Heart right ventricle (tissue), 16 donors: ENCODE data around the gene IRX4. TPM values are rescaled to one million over a fixed set of nuclear protein-coding genes. Genes with fewer than 3 reads are reported as not detected.

Experiments used
- ATAC-seq, 8 donors: fragments of 200-7000 bp; cut with Tn5 transposase; one replicate each; pipeline ENCODE4 v1.9.1; 2020; ENCODE audit warnings: mild to moderate bottlenecking in 8 of 8, moderate library complexity in 8 of 8, moderate number of reproducible peaks in 1 of 8
- DNase-seq, 2 donors: peaks; one replicate each; pipeline ENCODE4 v3.0.0-alpha.2; 2020
- H3K27ac ChIP-seq, 10 donors: fragments of 200-600 bp; sonication (generic) in 2 of 10; one replicate each; pipeline versions ENCODE4 v1.5.0 to v1.8.0; 2020 to 2022; ENCODE audit warnings: mild to moderate bottlenecking in 3 of 10
- H3K27me3 ChIP-seq, 7 donors: fragments of 200-600 bp; one replicate each; pipeline ENCODE4 v1.8.0; 2021 to 2022; ENCODE audit warnings: mild to moderate bottlenecking in 2 of 7
- H3K36me3 ChIP-seq, 9 donors: fragments of 200-600 bp; sonication (generic) in 1 of 9; one replicate each; pipeline versions ENCODE4 v1.5.0 to v1.8.0; 2020 to 2022; ENCODE audit warnings: mild to moderate bottlenecking in 2 of 9
- H3K4me1 ChIP-seq, 9 donors: fragments of 200-600 bp; sonication (generic) in 1 of 9; one replicate each; pipeline versions ENCODE4 v1.5.0 to v1.8.0; 2020 to 2022; ENCODE audit warnings: mild to moderate bottlenecking in 4 of 9
- H3K4me3 ChIP-seq, 10 donors: fragments of 200-600 bp; sonication (generic) in 2 of 10; one replicate each; pipeline versions ENCODE4 v1.5.0 to v1.8.0; 2020 to 2022; ENCODE audit warnings: mild to moderate bottlenecking in 7 of 10, moderate library complexity in 2 of 10
- H3K9me3 ChIP-seq, 11 donors: fragments of 200-600 bp in 10 of 11; sonication (generic) in 2 of 11; one replicate each; pipeline versions ENCODE4 v1.5.0 to v1.8.0; 2013 to 2022; ENCODE audit warnings: mild to moderate bottlenecking in 2 of 11, control low read depth in 1 of 11, moderate library complexity in 1 of 11
- WGBS, 2 donors: extraction: QIAGEN DNeasy Blood & Tissue Kit; methylation state at CpG; one replicate each; pipeline ENCODE4 v1.1.7; 2013; ENCODE audit warnings: inconsistent platforms in 1 of 2; 5-methylcytosine and 5-hydroxymethylcytosine counted together
- intact Hi-C, 10 donors: fragments of 100-400 bp; cut with DNase I; formaldehyde crosslinking; loops; one replicate each; pipeline versions ENCODE4 v1.11.1 to v1.14.2; 2022
- polyA plus RNA-seq, 2 donors: library from polyadenylated mRNA; stranded (reverse); fragments of 200-250 nt; gene quantifications; one replicate each; pipeline ENCODE4 v1.2.3, GENCODE V29; 2013
- total RNA-seq, 10 donors: library from RNA; stranded (reverse); fragmentation: NEBNext Ultra II Directional in 3 of 10; extraction: Animal tissue kit (Norgen Biotek cat#: 25700) in 3 of 10; gene quantifications; one replicate each; pipeline versions ENCODE4 v1.2.1 to v1.2.4, GENCODE V29; 2021 to 2023
- TF ChIP-seq, protein P1 (sequence below), 9 donors: fragments of 200-600 bp; sonication (generic) in 2 of 9; IDR thresholded peaks; one replicate each; pipeline versions ENCODE4 v1.5.0 to v1.8.0; 2021 to 2022; ENCODE audit warnings: antibody characterized with exemption in 9 of 9, mild to moderate bottlenecking in 5 of 9, moderate library complexity in 1 of 9
- donor health status: Arrhythmogenic right ventricular cardiomyopathy.
- donor health status: ischemic (EF 13 %, LVEDD 7.1; RV severe dilation, severe dysfunction).
- donor health status: healthy with polysubstance abuse.
- donor health status: DM: no; HTN: yes; CAD: no.
- donor health status: DM: no; HTN: no; CAD: no.
- donor health status: ischemic (EF 25% LVEDD 6.9; RV normal size, moderate dysfunction).
- donor health status: ischemic (EF 25% LVEDD 5.7; RV mildly dilated, moderate dysfunction).
- donor health status: healthy.
- donor health status: DM: yes; HTN: yes; CAD: no.
- donor health status: Ischemic cardiomyopathy.
- donor health status: ischemic (EF 35%, LVEDD 5.7; RV mildly dilated, moderate dysfunction).
- donor health status: nonischemic (EF 11% LVEDD 7.7; RV severe dilation, severe dysfunction).
- donor health status: DM: yes; HTN: yes; CAD: no.
- donor health status: PGD.
- donor health status: ischemic (EF 29% LVEDD 5.4; RV normal size, mild dysfunction).
- donor health status: nonischemic (EF 23%, LVEDD 6.1; RV moderate dilation, normal function).

Gene IRX4
- total and polyA plus RNA-seq, 12 donors = 6.1 to 19.1 (median 11.2) TPM

DNA sequence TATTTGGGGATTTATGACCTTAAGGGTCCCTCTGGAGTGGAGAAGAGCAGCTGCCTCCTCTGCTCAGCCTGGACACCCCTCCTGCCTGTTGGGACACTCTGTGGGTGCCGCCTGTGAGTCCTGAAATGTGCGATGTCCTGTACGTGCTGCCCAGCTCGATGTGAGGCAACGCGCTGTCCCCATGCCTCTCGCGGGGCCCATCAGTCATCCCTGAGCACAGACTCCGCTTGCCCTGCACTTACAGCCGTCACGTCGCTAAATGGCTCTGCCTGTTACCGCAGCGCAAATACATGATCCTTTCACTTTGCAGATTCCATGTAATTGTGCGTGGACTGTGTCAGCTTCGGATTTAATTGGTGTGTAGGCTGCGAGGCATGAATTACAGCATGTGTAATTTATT is 27.1 kb downstream of the IRX4 start:
- peaks cover 0 to 61% (median 44%) of the 10 kb centered on the region in 7 donors for H3K27me3 ChIP-seq
- H3K4me1 ChIP-seq = peaks cover 0 to 3% (median under 1%) of the 10 kb centered on the region in 9 donors
- TF ChIP-seq, protein P1, sequence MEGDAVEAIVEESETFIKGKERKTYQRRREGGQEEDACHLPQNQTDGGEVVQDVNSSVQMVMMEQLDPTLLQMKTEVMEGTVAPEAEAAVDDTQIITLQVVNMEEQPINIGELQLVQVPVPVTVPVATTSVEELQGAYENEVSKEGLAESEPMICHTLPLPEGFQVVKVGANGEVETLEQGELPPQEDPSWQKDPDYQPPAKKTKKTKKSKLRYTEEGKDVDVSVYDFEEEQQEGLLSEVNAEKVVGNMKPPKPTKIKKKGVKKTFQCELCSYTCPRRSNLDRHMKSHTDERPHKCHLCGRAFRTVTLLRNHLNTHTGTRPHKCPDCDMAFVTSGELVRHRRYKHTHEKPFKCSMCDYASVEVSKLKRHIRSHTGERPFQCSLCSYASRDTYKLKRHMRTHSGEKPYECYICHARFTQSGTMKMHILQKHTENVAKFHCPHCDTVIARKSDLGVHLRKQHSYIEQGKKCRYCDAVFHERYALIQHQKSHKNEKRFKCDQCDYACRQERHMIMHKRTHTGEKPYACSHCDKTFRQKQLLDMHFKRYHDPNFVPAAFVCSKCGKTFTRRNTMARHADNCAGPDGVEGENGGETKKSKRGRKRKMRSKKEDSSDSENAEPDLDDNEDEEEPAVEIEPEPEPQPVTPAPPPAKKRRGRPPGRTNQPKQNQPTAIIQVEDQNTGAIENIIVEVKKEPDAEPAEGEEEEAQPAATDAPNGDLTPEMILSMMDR (IDR thresholded peaks at IDR 0.05) = no peak
- no peak for DNase-seq
- H3K36me3 ChIP-seq = no peaks in the 10 kb centered on the region
- WGBS, 2 donors = 83 to 90% methylated on average over 17 of the region's 17 CpGs
- intact Hi-C loops = no loop called here
- H3K9me3 ChIP-seq = no peaks in the 10 kb centered on the region
- ATAC-seq = no peak
- H3K4me3 ChIP-seq = no peak overlapping the region
- H3K27ac ChIP-seq = no peak overlapping the region

DNA sequence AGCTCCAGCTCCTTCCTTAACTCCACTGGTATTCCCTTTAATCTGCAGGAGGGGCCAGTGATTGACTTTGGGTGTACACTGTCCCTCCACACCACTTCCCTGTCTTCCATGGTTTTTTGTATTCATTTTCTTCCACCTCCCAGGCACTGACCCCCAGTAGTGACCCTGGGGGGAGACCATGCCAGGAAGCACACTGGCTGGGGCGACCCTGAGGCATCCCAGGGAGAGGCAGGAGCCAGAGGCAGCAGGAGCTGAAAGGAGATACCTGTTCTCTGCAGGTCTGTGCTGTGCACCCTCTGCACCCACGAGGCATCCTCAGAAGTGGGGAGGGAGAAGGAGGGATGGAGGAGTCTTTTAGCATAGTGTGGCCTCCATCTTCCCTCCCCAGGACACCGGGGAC is 27.6 kb downstream of the IRX4 start:
- Histone ChIP-seq H3K4me3 (no peak overlapping the region), H3K27me3 (peaks cover 0 to 67% (median 46%) of the 10 kb centered on the region in 7 donors), H3K36me3 (no peaks in the 10 kb centered on the region), H3K27ac (no peak overlapping the region), H3K9me3 (no peaks in the 10 kb centered on the region), H3K4me1 (no peaks in the 10 kb centered on the region)
- no peak for DNase-seq
- WGBS, 2 donors = 53 to 57% methylated on average over 3 of the region's 3 CpGs
- intact Hi-C loops = no loop called here
- TF ChIP-seq, protein P1 (IDR thresholded peaks at IDR 0.05) = no peak
- ATAC-seq = no peak

DNA sequence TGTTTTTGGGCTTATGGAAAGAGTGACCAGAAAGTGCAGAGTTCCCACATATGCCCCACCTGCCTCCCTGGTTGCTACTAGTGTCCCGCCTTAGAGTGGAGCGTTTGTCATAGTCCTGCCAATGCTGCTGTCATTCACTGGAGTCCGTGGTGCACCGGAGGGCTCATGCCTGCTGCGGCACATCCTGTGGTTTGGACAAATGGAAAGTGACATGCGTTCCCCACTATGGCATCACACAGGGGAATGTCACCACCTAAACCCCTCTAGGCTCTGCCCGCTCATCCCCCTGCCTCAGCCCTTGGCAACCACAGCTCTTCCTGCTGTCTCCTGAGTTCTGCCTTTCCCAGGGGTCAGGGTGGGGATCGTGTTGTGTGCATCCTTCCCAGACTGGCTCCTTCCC is 29.2 kb downstream of the IRX4 start:
- DNase-seq (no peak), ATAC-seq (no peak)
- TF ChIP-seq, protein P1 (IDR thresholded peaks at IDR 0.05) = no peak
- Histone ChIP-seq H3K27ac (no peak overlapping the region), H3K9me3 (no peaks in the 10 kb centered on the region), H3K4me1 (no peaks in the 10 kb centered on the region), H3K4me3 (no peak overlapping the region), H3K27me3 (peaks cover 0 to 81% (median 50%) of the 10 kb centered on the region in 7 donors), H3K36me3 (no peaks in the 10 kb centered on the region)
- intact Hi-C loops = no loop called here
- WGBS, 2 donors = 72 to 82% methylated on average over 8 of the region's 8 CpGs

DNA sequence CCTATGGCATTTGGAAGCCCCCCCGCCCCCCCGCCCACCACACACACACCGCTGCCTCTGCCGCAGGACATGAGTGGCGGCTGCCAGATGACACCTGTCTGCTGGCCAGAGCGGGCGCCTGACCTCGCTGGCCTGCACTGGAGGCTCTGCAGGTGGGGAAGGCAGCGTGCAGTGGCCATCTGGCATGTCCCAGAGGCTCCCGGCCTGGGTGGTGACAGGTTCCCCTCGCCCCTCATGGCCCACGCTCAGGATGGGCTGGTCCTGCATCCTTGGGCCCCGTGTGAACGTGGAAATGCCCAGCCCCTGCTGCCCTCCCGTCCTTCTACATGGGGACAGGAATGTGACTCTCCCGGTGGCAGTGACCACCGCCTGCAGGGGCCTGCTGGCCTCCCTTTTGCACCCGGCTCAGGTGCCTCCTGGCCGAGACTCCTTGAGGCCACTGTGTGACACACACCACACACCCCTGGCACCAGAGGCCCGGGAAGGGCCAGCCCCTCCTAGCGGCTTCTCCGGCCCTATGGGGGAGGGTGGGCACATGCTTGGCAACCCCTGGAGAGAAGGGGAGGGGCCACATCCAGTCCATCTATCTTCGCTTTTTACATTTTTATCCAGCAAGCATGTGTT is 30.3 kb downstream of the IRX4 start:
- H3K9me3 ChIP-seq = no peaks in the 10 kb centered on the region
- ATAC-seq = peak in 4 of 8 donors; percentile 31 to 41 (median 36)
- H3K4me1 ChIP-seq = no peaks in the 10 kb centered on the region
- peaks cover 0 to 81% (median 56%) of the 10 kb centered on the region in 7 donors for H3K27me3 ChIP-seq
- no peak for DNase-seq
- no peak overlapping the region for H3K27ac ChIP-seq
- H3K4me3 ChIP-seq = no peak overlapping the region
- 44% methylated on average over 23 of the region's 23 CpGs for WGBS, 2 donors
- TF ChIP-seq, protein P1 (IDR thresholded peaks at IDR 0.05) = no peak
- intact Hi-C loops = no loop called here
- no peaks in the 10 kb centered on the region for H3K36me3 ChIP-seq
